Activated naive CD8-positive, alpha-beta T cell treated with anti-CD3 and anti-CD28 coated beads for 36 hours (primary cell): ENCODE measurements around the gene GSTA1. TPM values are rescaled to one million over a fixed set of nuclear protein-coding genes. Genes with fewer than 3 reads are reported as not detected.
"Not testable (repeated sequence)": the region's sequence is repeated elsewhere in the genome, so short reads cannot be mapped to it uniquely, and the experiment has no call there.

Experiments used
- DNase-seq: peaks from one replicate; pipeline ENCODE4 v3.0.0; 2021
- H3K27ac Mint-ChIP-seq: one replicate; pipeline ENCODE4 v1.8.0; 2022; ENCODE audit warnings: mild to moderate bottlenecking, moderate library complexity, mixed read lengths
- H3K27me3 Mint-ChIP-seq: one replicate; pipeline ENCODE4 v1.8.0; 2022; ENCODE audit warnings: mild to moderate bottlenecking, mixed read lengths
- H3K36me3 Mint-ChIP-seq: one replicate; pipeline ENCODE4 v1.8.0; 2021; ENCODE audit warnings: mild to moderate bottlenecking, mixed read lengths
- H3K4me1 Mint-ChIP-seq: one replicate; pipeline ENCODE4 v1.8.0; 2021; ENCODE audit warnings: mixed read lengths
- H3K4me3 Mint-ChIP-seq: one replicate; pipeline ENCODE4 v1.8.0; 2022; ENCODE audit warnings: mild to moderate bottlenecking, moderate library complexity, mixed read lengths
- H3K9me3 Mint-ChIP-seq: one replicate; pipeline ENCODE4 v1.8.0; 2022; ENCODE audit warnings: mixed read lengths
- total RNA-seq, 2 experiments: library from RNA; stranded (reverse); gene quantifications; one replicate each; pipeline ENCODE4 v1.2.3, GENCODE V29; 2021

The GSTA1 gene
- total RNA-seq, 2 experiments from 2014 or later = not detected

GRCh38 chr6:52782696-52783274 is 20.8 kb downstream of the GSTA1 start:
- not testable (repeated sequence) for H3K4me3 Mint-ChIP-seq

GRCh38 chr6:52782209-52782608 is 21.4 kb downstream of the GSTA1 start:
- H3K27ac Mint-ChIP-seq, H3K36me3 Mint-ChIP-seq, H3K4me1 Mint-ChIP-seq, DNase-seq, H3K9me3 Mint-ChIP-seq, H3K4me3 Mint-ChIP-seq: not testable (repeated sequence)
- H3K27me3 Mint-ChIP-seq = peaks cover 19% of the 10 kb centered on the region

More at GRCh38 chr6:52782696-52783274, 20.8 kb downstream of the GSTA1 start:
- H3K27me3 Mint-ChIP-seq = peaks cover 23% of the 10 kb centered on the region
- DNase-seq, H3K27ac Mint-ChIP-seq, H3K4me1 Mint-ChIP-seq, H3K9me3 Mint-ChIP-seq, H3K36me3 Mint-ChIP-seq: not testable (repeated sequence)

GRCh38 chr6:52779237-52779636 is 24.4 kb downstream of the GSTA1 start:
- Mint-ChIP-seq H3K4me3 (no peak overlapping the region), H3K9me3 (peaks cover 3% of the 10 kb centered on the region), H3K27ac (no peak overlapping the region), H3K36me3 (no peaks in the 10 kb centered on the region), H3K27me3 (peaks cover 16% of the 10 kb centered on the region), H3K4me1 (no peaks in the 10 kb centered on the region)
- no peak for DNase-seq

- H3K9me3 Mint-ChIP-seq, H3K27ac Mint-ChIP-seq, H3K36me3 Mint-ChIP-seq, DNase-seq, H3K4me3 Mint-ChIP-seq, H3K4me1 Mint-ChIP-seq: not testable (repeated sequence)
- peaks cover 16% of the 10 kb centered on the region for H3K27me3 Mint-ChIP-seq
These were observed 26.8 kb downstream of the GSTA1 start for GRCh38 chr6:52776711-52777351.

- not testable (repeated sequence) for H3K27me3 Mint-ChIP-seq, H3K4me3 Mint-ChIP-seq, DNase-seq, H3K9me3 Mint-ChIP-seq, H3K27ac Mint-ChIP-seq, H3K36me3 Mint-ChIP-seq, H3K4me1 Mint-ChIP-seq
These were observed 34.2 kb downstream of the GSTA1 start for GRCh38 chr6:52769399-52769798.

- not testable (repeated sequence) for H3K4me3 Mint-ChIP-seq, H3K4me1 Mint-ChIP-seq, H3K27me3 Mint-ChIP-seq, DNase-seq, H3K36me3 Mint-ChIP-seq, H3K9me3 Mint-ChIP-seq, H3K27ac Mint-ChIP-seq
These were observed 36.0 kb downstream of the GSTA1 start for GRCh38 chr6:52767658-52768057.

GRCh38 chr6:52763322-52763916 is 40.2 kb downstream of the GSTA1 start, which contains the start of gene GSTA2:
Gene GSTA2 (minus strand): TSS chr6:52763475. CDS start chr6:52757947, 5,528 bp downstream.
- H3K27ac Mint-ChIP-seq, DNase-seq, H3K4me1 Mint-ChIP-seq, H3K9me3 Mint-ChIP-seq, H3K36me3 Mint-ChIP-seq, H3K4me3 Mint-ChIP-seq: not testable (repeated sequence)
- peaks cover 19% of the 10 kb centered on the region for H3K27me3 Mint-ChIP-seq

- not testable (repeated sequence) for H3K27ac Mint-ChIP-seq, H3K9me3 Mint-ChIP-seq, H3K4me1 Mint-ChIP-seq, H3K4me3 Mint-ChIP-seq, H3K36me3 Mint-ChIP-seq, DNase-seq
- H3K27me3 Mint-ChIP-seq = peaks cover 21% of the 10 kb centered on the region
These were observed 41.7 kb downstream of the GSTA1 start for GRCh38 chr6:52761673-52762491.

GRCh38 chr6:52760105-52760765 is 43.4 kb downstream of the GSTA1 start:
- H3K27ac Mint-ChIP-seq = no peak overlapping the region
- peaks cover 21% of the 10 kb centered on the region for H3K27me3 Mint-ChIP-seq
- H3K4me1 Mint-ChIP-seq = no peaks in the 10 kb centered on the region

GRCh38 chr6:52759085-52759484 is 44.5 kb downstream of the GSTA1 start:
- Mint-ChIP-seq H3K27ac (no peak overlapping the region), H3K36me3 (no peaks in the 10 kb centered on the region), H3K4me1 (no peaks in the 10 kb centered on the region), H3K9me3 (no peaks in the 10 kb centered on the region), H3K4me3 (no peak overlapping the region), H3K27me3 (peaks cover 26% of the 10 kb centered on the region)
- DNase-seq = no peak

More at GRCh38 chr6:52760105-52760765, 43.4 kb downstream of the GSTA1 start:
- no peak overlapping the region for H3K4me3 Mint-ChIP-seq
- H3K36me3 Mint-ChIP-seq = no peaks in the 10 kb centered on the region
- no peaks in the 10 kb centered on the region for H3K9me3 Mint-ChIP-seq
- DNase-seq = no peak

GRCh38 chr6:52757651-52758338 is 45.8 kb downstream of the GSTA1 start:
- not testable (repeated sequence) for H3K4me1 Mint-ChIP-seq, DNase-seq, H3K4me3 Mint-ChIP-seq, H3K9me3 Mint-ChIP-seq, H3K36me3 Mint-ChIP-seq, H3K27ac Mint-ChIP-seq
- H3K27me3 Mint-ChIP-seq = peaks cover 25% of the 10 kb centered on the region

- H3K27me3 Mint-ChIP-seq = peaks cover 24% of the 10 kb centered on the region
- DNase-seq = no peak
- H3K36me3 Mint-ChIP-seq = no peaks in the 10 kb centered on the region
- H3K9me3 Mint-ChIP-seq = no peaks in the 10 kb centered on the region
- no peaks in the 10 kb centered on the region for H3K4me1 Mint-ChIP-seq
- H3K4me3 Mint-ChIP-seq = no peak overlapping the region
- no peak overlapping the region for H3K27ac Mint-ChIP-seq
These were observed 49.2 kb downstream of the GSTA1 start for GRCh38 chr6:52754443-52754842.

- H3K9me3 Mint-ChIP-seq, H3K4me1 Mint-ChIP-seq, DNase-seq, H3K36me3 Mint-ChIP-seq, H3K4me3 Mint-ChIP-seq, H3K27ac Mint-ChIP-seq: not testable (repeated sequence)
- H3K27me3 Mint-ChIP-seq = peaks cover 21% of the 10 kb centered on the region
These were observed 50.5 kb downstream of the GSTA1 start for GRCh38 chr6:52753137-52753536.

- no peaks in the 10 kb centered on the region for H3K9me3 Mint-ChIP-seq
- no peaks in the 10 kb centered on the region for H3K4me1 Mint-ChIP-seq
- no peak for DNase-seq
- H3K27ac Mint-ChIP-seq = no peak overlapping the region
- H3K36me3 Mint-ChIP-seq = no peaks in the 10 kb centered on the region
- peaks cover 21% of the 10 kb centered on the region for H3K27me3 Mint-ChIP-seq
- no peak overlapping the region for H3K4me3 Mint-ChIP-seq
These were observed 51.3 kb downstream of the GSTA1 start for GRCh38 chr6:52752310-52752709.
